RKO (cell line): ENCODE measurements around the gene ODAD3.
"Not testable (repeated sequence)": the region's sequence is repeated elsewhere in the genome, so short reads cannot be mapped to it uniquely, and the experiment has no call there.

Source experiments
- DNase-seq: peaks from one replicate; pipeline ENCODE4 v3.0.0-alpha.2; 2016; ENCODE audit warnings: low spot score

ODAD3 gene

GRCh38 chr19:11435057-11435832, at the start of gene ODAD3, which contains the start of gene PRKCSH:
Gene ODAD3, minus strand, starts transcription at chr19:11435121. Its CDS starts 105 bp downstream, at chr19:11435016.
Gene PRKCSH, plus strand, starts transcription at chr19:11435635. Its CDS starts 483 bp downstream, at chr19:11436118.
- DNase-seq, result peak; percentile 98

GRCh38 chr19:11483366-11484111, 48.6 kb upstream of the ODAD3 start:
- DNase-seq, result no peak

- peak; percentile 73 for DNase-seq
Measured at GRCh38 chr19:11482384-11483050, 47.6 kb upstream of the ODAD3 start.

GRCh38 chr19:11481534-11482383, 46.8 kb upstream of the ODAD3 start:
- no peak for DNase-seq

GRCh38 chr19:11480715-11481533, 46.0 kb upstream of the ODAD3 start, which contains the start of gene ELAVL3:
Gene ELAVL3, minus strand, starts transcription at chr19:11481046. Its CDS starts 438 bp downstream, at chr19:11480608.
- DNase-seq, result no peak

- no peak for DNase-seq
Measured at GRCh38 chr19:11479898-11480714, 45.2 kb upstream of the ODAD3 start.

GRCh38 chr19:11479090-11479897, 44.4 kb upstream of the ODAD3 start:
- peak; percentile 78 for DNase-seq

GRCh38 chr19:11478167-11479089, 43.5 kb upstream of the ODAD3 start:
- DNase-seq, result no peak

- DNase-seq, result no peak
Measured at GRCh38 chr19:11475861-11476260, 40.9 kb upstream of the ODAD3 start.

- DNase-seq, result not testable (repeated sequence)
Measured at GRCh38 chr19:11475343-11475742, 40.4 kb upstream of the ODAD3 start.

- DNase-seq, result no peak
Measured at GRCh38 chr19:11473725-11474124, 38.8 kb upstream of the ODAD3 start.

- DNase-seq, result not testable (repeated sequence)
Measured at GRCh38 chr19:11468266-11468845, 33.4 kb upstream of the ODAD3 start.

- DNase-seq, result no peak
Measured at GRCh38 chr19:11465600-11465999, 30.7 kb upstream of the ODAD3 start.

- no peak for DNase-seq
Measured at GRCh38 chr19:11464333-11465265, 29.7 kb upstream of the ODAD3 start.

GRCh38 chr19:11463391-11463790, 28.5 kb upstream of the ODAD3 start:
- DNase-seq, result no peak

GRCh38 chr19:11461453-11461852, 26.5 kb upstream of the ODAD3 start:
- DNase-seq, result no peak
